ENCODE data around the gene SLC2A8.

Gene SLC2A8

DNA sequence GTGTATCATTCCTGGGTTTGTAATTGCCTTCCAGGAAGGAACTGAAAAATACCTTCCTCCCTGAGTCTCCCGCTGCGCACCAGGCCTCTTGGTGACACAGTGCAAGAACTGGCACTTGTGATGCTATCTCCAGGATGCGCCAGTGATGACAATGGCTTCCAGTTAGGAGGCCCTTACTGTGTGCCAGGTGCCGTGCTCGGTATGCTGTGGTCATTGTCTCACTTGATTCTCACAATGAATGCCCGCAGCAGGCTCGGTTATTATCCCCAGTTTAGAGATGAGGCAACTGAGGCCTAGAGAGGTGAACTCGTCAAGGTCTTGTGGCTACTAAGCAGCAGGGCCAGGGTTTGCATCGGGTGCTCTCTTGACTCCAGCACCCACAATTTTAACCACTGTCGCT is 31.5 kb upstream of the SLC2A8 start:
- no peak for TF ChIP-seq CTCF (IDR thresholded peaks at IDR 0.05; ENCODE audit: low read length, missing control alignments)
- DNase-seq (ENCODE audit: low read depth) = no peak
- H3K4me3 ChIP-seq (replicated peaks; ENCODE audit: low read depth, low read length) = no peak overlapping the region

DNA sequence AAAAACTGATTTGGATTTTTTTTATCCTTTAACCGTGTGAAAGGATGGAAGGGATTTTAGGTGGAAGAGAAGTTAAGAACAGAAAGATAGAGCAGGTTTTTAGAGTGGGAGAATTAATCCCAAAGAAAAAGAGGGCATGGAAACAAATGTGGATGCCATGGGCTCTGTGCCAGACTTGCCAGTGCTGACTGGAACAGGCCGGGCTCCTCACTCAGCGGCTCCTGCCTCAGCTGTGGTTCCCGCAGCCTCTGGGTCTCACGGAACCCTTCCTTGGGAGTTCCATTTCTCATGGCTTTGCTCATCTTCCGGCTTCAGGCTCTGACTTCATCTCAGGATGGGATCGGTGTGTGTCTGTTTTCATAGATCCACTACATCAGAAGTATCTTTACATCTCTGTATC is 30.4 kb upstream of the SLC2A8 start:
- no peak for DNase-seq (ENCODE audit: low read depth)
- no peak overlapping the region for H3K4me3 ChIP-seq (replicated peaks; ENCODE audit: low read depth, low read length)
- TF ChIP-seq CTCF (IDR thresholded peaks at IDR 0.05; ENCODE audit: low read length, missing control alignments) = no peak

- DNase-seq (ENCODE audit: low read depth) = no peak
- TF ChIP-seq CTCF (IDR thresholded peaks at IDR 0.05; ENCODE audit: low read length, missing control alignments) = no peak
- no peak overlapping the region for H3K4me3 ChIP-seq (replicated peaks; ENCODE audit: low read depth, low read length)
Observed at GRCh38 chr9:127368852-127369402, 28.0 kb upstream of the SLC2A8 start.

DNA sequence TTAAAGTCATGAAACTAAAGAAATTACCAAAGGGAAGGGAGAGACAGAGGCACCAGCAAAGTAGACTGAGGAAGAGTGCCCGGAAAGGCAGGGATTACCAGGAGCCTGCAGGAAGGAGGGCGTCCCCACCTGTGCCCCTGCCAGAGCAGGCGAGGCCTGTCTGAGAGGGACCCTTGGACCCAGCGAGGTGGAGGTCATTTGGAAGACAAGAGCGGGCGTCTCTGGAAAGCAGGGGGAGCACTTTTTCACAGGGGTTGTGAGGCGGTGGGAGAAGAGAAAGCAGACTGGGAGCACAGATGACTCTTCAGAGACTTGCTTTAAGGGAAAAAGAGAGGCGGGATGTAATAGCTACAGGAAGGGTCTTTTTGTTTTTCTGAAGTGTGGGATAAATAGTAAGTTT is 27.5 kb upstream of the SLC2A8 start:
- no peak overlapping the region for H3K4me3 ChIP-seq (replicated peaks; ENCODE audit: low read depth, low read length)
- no peak for DNase-seq (ENCODE audit: low read depth)
- TF ChIP-seq CTCF (IDR thresholded peaks at IDR 0.05; ENCODE audit: low read length, missing control alignments) = no peak

DNA sequence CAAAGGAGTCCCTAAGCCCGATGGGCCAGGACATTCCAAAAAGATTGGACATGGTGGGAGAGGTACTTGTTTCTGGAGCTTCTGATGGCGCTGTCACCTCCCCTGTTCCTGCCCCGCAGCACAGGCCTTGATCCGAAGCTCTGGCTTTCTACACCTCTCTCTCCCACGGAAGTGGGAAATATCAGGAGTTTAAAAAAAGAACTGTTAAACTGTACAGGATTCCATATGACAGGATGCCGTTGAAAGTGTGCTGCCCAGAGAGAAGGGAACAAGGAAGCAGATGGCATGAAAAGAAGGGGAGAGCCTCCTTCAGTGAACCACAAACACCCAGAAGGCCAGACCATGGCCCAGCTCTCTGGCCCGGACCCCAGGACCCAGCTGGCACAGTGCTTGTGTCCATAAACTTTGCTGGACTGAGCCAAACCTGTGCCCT is 26.8 kb upstream of the SLC2A8 start:
- TF ChIP-seq CTCF (IDR thresholded peaks at IDR 0.05; ENCODE audit: low read length, missing control alignments) = no peak
- DNase-seq (ENCODE audit: low read depth) = no peak
- no peak overlapping the region for H3K4me3 ChIP-seq (replicated peaks; ENCODE audit: low read depth, low read length)

- H3K4me3 ChIP-seq (replicated peaks; ENCODE audit: low read depth, low read length) = no peak overlapping the region
- no peak for DNase-seq (ENCODE audit: low read depth)
- TF ChIP-seq CTCF (IDR thresholded peaks at IDR 0.05; ENCODE audit: low read length, missing control alignments) = no peak
Observed at GRCh38 chr9:127370672-127371648, 26.0 kb upstream of the SLC2A8 start.

Data from fibroblast of pulmonary artery (primary cell).